ENCODE measurements around the gene DSG4.

The DSG4 gene

DNA sequence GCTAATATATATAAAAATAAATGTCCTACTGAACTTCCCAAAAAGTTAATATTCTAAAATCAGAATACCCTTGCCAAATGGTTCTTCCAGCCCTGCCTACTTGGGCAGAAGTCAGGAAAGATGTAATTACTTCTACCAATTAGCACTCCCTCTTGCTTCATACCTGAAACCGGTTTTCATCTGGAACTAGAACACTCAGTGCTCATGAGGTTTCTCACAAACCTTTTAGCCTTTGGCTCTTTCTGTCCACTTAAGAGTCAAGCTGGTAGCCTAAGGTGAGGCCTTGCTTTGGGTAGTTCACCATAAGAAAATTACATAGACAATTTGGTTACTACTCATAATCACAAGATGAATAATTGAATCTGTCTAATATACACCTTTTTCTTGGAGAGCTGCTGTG, 75.0 kb downstream of the DSG4 start:
- no peak for DNase-seq

- DNase-seq: no peak
Observed at GRCh38 chr18:31454066-31454708, 77.6 kb downstream of the DSG4 start.

Data from activated CD4-positive, alpha-beta T cell treated with anti-CD3 and anti-CD28 coated beads for 1 hour (primary cell).